Muscle layer of colon (tissue), 2 donors: ENCODE measurements around the gene ZNF215.
"Not testable (repeated sequence)": the region's sequence is repeated elsewhere in the genome, so short reads cannot be mapped to it uniquely, and the experiment has no call there.

Source experiments
- H3K27ac ChIP-seq: one replicate; pipeline ENCODE4 v1.7.0; 2013; ENCODE audit warnings: low read depth, mild to moderate bottlenecking, low read length, moderate library complexity
- H3K27me3 ChIP-seq, 2 donors: one replicate each; pipeline ENCODE4 v1.7.0; 2013; ENCODE audit warnings: low read length in 2 of 2, mild to moderate bottlenecking in 2 of 2; ENCODE audit not compliant: insufficient read depth in 2 of 2, control insufficient read depth in 1 of 2
- H3K36me3 ChIP-seq: one replicate; pipeline ENCODE4 v1.7.0; 2013; ENCODE audit warnings: mild to moderate bottlenecking, low read length; ENCODE audit not compliant: insufficient read depth
- H3K4me1 ChIP-seq: one replicate; pipeline ENCODE4 v1.7.0; 2013; ENCODE audit warnings: mild to moderate bottlenecking, low read length; ENCODE audit not compliant: insufficient read depth
- H3K4me3 ChIP-seq, 2 donors: one replicate each; pipeline ENCODE4 v1.7.0; 2013; ENCODE audit warnings: low read length in 2 of 2, low read depth in 1 of 2, mild to moderate bottlenecking in 1 of 2, moderate library complexity in 1 of 2
- H3K9ac ChIP-seq: one replicate; pipeline ENCODE4 v1.7.0; 2013; ENCODE audit warnings: low read length
- H3K9me3 ChIP-seq: one replicate; pipeline ENCODE4 v1.7.0; 2013; ENCODE audit warnings: mild to moderate bottlenecking, low read length
- donor health status: abdominal sarcoma.
- donor health status: Adenocarcinoma of cecum.

The ZNF215 gene

DNA sequence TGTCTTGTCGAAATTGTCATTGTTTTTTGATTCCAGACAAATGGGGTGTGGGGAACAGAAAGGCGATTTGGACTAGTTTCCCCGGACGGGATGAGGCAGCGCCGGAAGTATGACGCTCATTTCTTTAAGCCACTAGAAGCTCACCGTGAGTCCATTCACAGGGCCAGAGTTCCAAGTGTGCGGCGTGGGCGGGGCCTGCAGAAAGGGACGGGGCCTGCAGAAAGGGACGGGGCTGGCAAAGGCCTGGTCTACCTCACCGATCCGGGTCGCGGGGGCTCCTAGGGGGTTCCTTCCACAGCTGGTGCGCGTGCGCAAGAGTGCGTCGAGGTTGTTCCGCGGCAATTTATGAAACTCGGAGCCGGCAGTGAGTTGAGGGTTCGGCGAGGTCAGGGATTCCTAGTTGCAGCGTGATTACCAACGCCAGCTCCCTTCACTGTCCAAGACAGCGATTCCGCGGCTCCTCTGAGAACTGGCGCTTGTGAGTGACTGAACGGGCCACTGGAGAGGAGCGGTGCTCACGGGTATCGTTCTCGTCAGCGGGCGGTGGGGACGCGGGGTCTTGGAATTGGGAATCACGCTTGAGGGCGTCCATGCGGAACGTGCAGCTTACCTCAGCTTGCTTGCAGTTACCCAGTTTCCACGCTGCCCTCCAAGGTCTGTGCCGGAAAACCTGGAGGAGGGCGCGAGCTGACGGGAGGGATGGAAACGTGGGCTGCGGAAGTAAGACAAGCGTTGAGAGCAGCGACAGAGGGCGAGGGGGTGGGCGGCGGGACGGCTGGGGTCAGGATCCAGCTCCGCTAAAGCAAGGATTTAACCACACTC, at the start of gene ZNF215:
Gene ZNF215, plus strand, starts transcription at position 219 of the 822 bp plus-strand sequence. CDS start 5,847 bp downstream, outside the sequence.
- Histone ChIP-seq H3K4me3 (peak within 1 kb of the TSS; percentile 58 to 76), H3K9me3 (no peaks in the 10 kb centered on the region), H3K27me3 (no peaks in the 10 kb centered on the region), H3K9ac (no peak within 1 kb of the TSS), H3K4me1 (peaks cover 7% of the 10 kb centered on the region), H3K27ac (no peak within 1 kb of the TSS), H3K36me3 (no peaks in the 10 kb centered on the region)

DNA sequence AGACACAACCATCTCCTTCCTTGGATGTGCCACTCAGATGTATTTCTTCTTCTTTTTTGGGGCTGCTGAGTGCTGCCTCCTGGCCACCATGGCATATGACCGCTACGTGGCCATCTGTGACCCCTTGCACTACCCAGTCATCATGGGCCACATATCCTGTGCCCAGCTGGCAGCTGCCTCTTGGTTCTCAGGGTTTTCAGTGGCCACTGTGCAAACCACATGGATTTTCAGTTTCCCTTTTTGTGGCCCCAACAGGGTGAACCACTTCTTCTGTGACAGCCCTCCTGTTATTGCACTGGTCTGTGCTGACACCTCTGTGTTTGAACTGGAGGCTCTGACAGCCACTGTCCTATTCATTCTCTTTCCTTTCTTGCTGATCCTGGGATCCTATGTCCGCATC, 49.3 kb upstream of the ZNF215 start:
- Histone ChIP-seq H3K36me3 (no peaks in the 10 kb centered on the region), H3K27ac (no peak overlapping the region), H3K27me3 (no peaks in the 10 kb centered on the region), H3K9ac (no peak overlapping the region), H3K4me1 (no peaks in the 10 kb centered on the region), H3K9me3 (no peaks in the 10 kb centered on the region), H3K4me3 (no peak overlapping the region)

GRCh38 chr11:6882751-6883150, 43.5 kb upstream of the ZNF215 start:
- Histone ChIP-seq H3K9me3 (no peaks in the 10 kb centered on the region), H3K9ac (no peak overlapping the region), H3K27me3 (no peaks in the 10 kb centered on the region), H3K36me3 (no peaks in the 10 kb centered on the region), H3K4me1 (no peaks in the 10 kb centered on the region), H3K4me3 (no peak overlapping the region), H3K27ac (no peak overlapping the region)

DNA sequence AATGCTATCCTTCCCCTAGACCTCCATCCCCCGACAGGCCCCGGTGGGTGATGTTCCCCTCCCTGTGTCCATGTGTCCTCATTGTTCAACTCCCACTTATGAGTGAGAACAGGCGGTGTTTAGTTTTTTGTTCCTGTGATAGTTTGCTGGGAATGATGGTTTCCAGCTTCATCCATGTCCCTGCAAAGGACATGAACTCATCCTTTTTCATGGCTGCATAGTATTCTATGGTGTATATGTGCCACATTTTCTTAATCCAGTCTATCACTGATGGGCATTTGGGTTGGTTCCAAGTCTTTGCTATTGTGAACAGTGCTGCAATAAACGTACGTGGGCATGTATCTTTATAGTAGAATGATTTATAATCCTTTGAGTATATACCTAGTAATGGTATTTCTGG, 38.5 kb upstream of the ZNF215 start:
- H3K27ac ChIP-seq, H3K27me3 ChIP-seq, H3K9me3 ChIP-seq, H3K36me3 ChIP-seq, H3K4me1 ChIP-seq, H3K4me3 ChIP-seq, H3K9ac ChIP-seq: not testable (repeated sequence)

- H3K9ac ChIP-seq: no peak overlapping the region
- H3K27me3 ChIP-seq: no peaks in the 10 kb centered on the region
- H3K4me1 ChIP-seq: no peaks in the 10 kb centered on the region
- H3K4me3 ChIP-seq: no peak overlapping the region
- no peaks in the 10 kb centered on the region for H3K36me3 ChIP-seq
- no peak overlapping the region for H3K27ac ChIP-seq
- peaks cover 3% of the 10 kb centered on the region for H3K9me3 ChIP-seq
Measured at GRCh38 chr11:6888830-6889229, 37.4 kb upstream of the ZNF215 start.

DNA sequence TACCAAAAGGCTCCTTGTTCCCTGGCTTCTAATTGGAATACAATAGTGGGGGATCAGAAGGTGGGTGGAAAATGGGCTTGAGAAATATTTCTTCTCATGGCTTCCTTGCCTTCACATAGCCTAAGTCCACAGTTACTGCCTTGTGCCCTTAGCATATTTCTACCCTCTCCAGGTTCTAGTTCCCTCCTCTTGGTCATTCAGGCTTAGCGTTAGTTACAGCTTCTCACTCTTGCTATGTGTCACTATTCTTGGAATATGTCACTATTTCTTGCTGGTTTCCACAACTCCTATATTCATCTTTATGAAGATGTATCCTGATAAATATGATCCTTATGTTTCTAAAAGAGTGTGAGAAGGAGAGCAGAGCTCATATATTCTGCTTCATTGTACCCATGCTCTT, 36.4 kb upstream of the ZNF215 start:
- no peak overlapping the region for H3K4me3 ChIP-seq

DNA sequence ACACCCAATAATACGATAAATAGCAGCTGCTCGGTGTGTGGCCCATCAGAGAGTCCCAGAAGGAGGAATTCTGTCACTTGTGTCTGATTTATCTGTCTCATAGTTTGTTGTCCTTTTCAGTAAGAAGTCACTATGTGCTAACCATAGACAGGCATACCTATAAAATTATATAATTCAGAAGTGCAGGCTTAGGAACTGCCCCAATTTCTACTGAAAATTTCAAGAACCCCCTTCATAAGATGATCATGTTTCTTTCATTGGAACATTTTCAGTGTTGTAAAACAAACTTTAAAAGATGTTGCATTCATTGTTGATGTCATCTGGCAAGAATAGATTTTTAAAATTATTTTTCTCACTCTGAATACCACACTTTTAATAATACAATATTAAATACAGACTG, 33.8 kb upstream of the ZNF215 start, which contains the start of gene OR2D2:
Gene OR2D2, minus strand, starts transcription at position 101 of the 400 bp plus-strand sequence. Its CDS starts 0 bp downstream, at position 101.
- no peak within 1 kb of the TSS for H3K4me3 ChIP-seq
- no peak within 1 kb of the TSS for H3K9ac ChIP-seq

More for the DNA sequence above, 36.4 kb upstream of the ZNF215 start:
- peaks cover 3% of the 10 kb centered on the region for H3K9me3 ChIP-seq
- H3K4me1 ChIP-seq: no peaks in the 10 kb centered on the region
- no peak overlapping the region for H3K9ac ChIP-seq
- H3K27ac ChIP-seq: no peak overlapping the region
- H3K27me3 ChIP-seq: no peaks in the 10 kb centered on the region
- no peaks in the 10 kb centered on the region for H3K36me3 ChIP-seq

DNA sequence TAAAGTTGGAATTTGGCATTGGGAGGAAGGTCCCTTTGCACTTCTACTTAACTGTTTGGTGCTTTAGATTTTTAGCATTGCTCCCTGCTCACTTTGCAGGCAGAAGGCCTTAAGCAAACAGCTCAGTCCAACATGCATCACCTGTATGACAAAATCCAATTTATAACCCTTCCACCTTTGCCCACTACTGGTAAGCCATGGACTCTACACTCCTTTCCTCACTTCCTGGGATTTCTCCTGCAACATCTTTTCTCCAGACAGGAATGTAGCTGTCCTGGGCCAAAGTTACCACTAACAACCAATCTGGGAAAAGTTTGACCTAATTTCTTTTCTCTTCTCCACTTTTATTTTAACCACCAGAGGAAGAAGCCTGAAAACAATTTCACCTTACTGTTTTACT, 32.1 kb upstream of the ZNF215 start:
- Histone ChIP-seq H3K36me3 (no peaks in the 10 kb centered on the region), H3K9me3 (no peaks in the 10 kb centered on the region), H3K27ac (no peak overlapping the region), H3K9ac (no peak overlapping the region), H3K4me1 (no peaks in the 10 kb centered on the region), H3K4me3 (no peak overlapping the region), H3K27me3 (no peaks in the 10 kb centered on the region)

More for the DNA sequence above, 33.8 kb upstream of the ZNF215 start, which contains the start of gene OR2D2:
- no peaks in the 10 kb centered on the region for H3K4me1 ChIP-seq
- H3K9me3 ChIP-seq: peaks cover 3% of the 10 kb centered on the region
- no peak within 1 kb of the TSS for H3K27ac ChIP-seq
- H3K36me3 ChIP-seq: no peaks in the 10 kb centered on the region
- no peaks in the 10 kb centered on the region for H3K27me3 ChIP-seq

DNA sequence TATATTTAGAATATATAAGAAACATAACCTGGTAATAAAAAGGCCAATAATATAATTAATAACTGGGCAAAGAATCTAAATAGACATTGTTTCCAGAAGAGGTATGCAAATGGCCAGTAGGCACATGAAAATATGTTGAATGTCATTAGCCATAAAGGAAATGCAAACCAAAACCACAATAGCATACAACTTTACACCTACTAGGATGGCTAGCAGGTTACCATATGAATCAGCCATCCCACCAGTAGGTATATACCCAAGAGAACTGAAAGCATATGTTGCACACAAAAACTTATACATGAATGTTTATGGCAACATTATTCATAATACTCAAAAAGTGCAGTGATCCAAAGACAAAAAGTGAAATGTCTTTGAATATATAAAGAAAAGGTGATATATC, 31.2 kb upstream of the ZNF215 start:
- Histone ChIP-seq H3K36me3 (no peaks in the 10 kb centered on the region), H3K4me1 (no peaks in the 10 kb centered on the region), H3K27me3 (no peaks in the 10 kb centered on the region), H3K9me3 (no peaks in the 10 kb centered on the region), H3K4me3 (no peak overlapping the region), H3K27ac (no peak overlapping the region), H3K9ac (no peak overlapping the region)

GRCh38 chr11:6898911-6899310, 27.3 kb upstream of the ZNF215 start:
- H3K9ac ChIP-seq: no peak overlapping the region
- H3K27ac ChIP-seq: no peak overlapping the region
- H3K4me3 ChIP-seq: no peak overlapping the region
- H3K4me1 ChIP-seq: no peaks in the 10 kb centered on the region
- no peaks in the 10 kb centered on the region for H3K36me3 ChIP-seq
- H3K27me3 ChIP-seq: no peaks in the 10 kb centered on the region
- H3K9me3 ChIP-seq: no peaks in the 10 kb centered on the region

DNA sequence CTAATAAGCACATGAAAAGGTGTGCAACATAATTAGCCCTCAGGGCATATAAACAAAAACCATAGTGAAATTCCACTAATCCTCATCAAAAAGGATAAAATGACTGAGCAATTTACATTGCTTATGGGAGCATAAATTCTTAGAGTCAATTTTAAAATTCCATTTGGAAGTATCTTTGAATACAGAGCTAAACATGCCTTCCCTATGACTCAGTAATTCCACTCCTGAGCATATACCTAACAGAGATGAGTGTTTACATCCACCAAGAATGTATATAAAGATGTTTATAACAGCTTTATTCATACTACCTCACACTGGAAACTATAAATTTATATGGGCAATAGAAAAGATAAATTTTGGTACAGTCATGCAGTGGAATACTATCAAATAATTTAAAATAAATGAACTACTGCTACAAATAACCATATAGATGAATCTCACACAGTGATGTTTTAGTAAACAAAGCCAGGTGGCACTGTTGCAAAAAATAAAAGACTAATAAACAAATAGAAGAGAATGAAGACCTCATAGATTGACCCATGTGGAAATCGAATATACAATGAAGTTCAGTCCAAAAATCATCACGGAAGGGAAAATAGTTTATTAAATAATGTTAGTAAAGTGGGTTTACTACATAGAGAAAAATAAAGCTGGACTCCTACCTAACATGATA, 25.8 kb upstream of the ZNF215 start:
- Histone ChIP-seq H3K9me3 (no peaks in the 10 kb centered on the region), H3K4me1 (no peaks in the 10 kb centered on the region), H3K27me3 (no peaks in the 10 kb centered on the region), H3K27ac (no peak overlapping the region), H3K36me3 (no peaks in the 10 kb centered on the region), H3K4me3 (no peak overlapping the region), H3K9ac (no peak overlapping the region)
